ENCODE data around the gene MXI1.

MXI1 gene

GRCh38 chr10:110313674-110314073 lies 106.3 kb downstream of the MXI1 start:
- no peak for ATAC-seq
- TF ChIP-seq PPARA (CRISPR knock-in tag; IDR thresholded peaks at IDR 0.05; ENCODE audit: borderline replicate concordance) (no peak), TSHZ2 (CRISPR knock-in tag; IDR thresholded peaks at IDR 0.05) (no peak), ISL1 (CRISPR knock-in tag; IDR thresholded peaks at IDR 0.05) (no peak), OSR1 (CRISPR knock-in tag; IDR thresholded peaks at IDR 0.05) (no peak), ZNF565 (CRISPR knock-in tag; conservative IDR thresholded peaks at IDR 0.05; ENCODE audit: low read depth) (no peak)

- ATAC-seq = no peak
- TF ChIP-seq ZC3H10 (CRISPR knock-in tag; IDR thresholded peaks at IDR 0.05) = no peak
- no peak for TF ChIP-seq SNAI2 (CRISPR knock-in tag; IDR thresholded peaks at IDR 0.05)
- TF ChIP-seq TSHZ2 (CRISPR knock-in tag; IDR thresholded peaks at IDR 0.05) = no peak
- no peak for TF ChIP-seq CSDC2 (CRISPR knock-in tag; IDR thresholded peaks at IDR 0.05)
- TF ChIP-seq ZNF565 (CRISPR knock-in tag; conservative IDR thresholded peaks at IDR 0.05; ENCODE audit: low read depth) = no peak
- no peak for TF ChIP-seq RARB (CRISPR knock-in tag; IDR thresholded peaks at IDR 0.05)
- no peak for TF ChIP-seq OSR1 (CRISPR knock-in tag; IDR thresholded peaks at IDR 0.05)
- TF ChIP-seq PATZ1 (CRISPR knock-in tag; IDR thresholded peaks at IDR 0.05; ENCODE audit: borderline replicate concordance) = no peak
- no peak for TF ChIP-seq ESRRG (CRISPR knock-in tag; IDR thresholded peaks at IDR 0.05)
- no peak for TF ChIP-seq ZNF8 (CRISPR knock-in tag; IDR thresholded peaks at IDR 0.05)
- no peak for TF ChIP-seq ARNTL (CRISPR knock-in tag; IDR thresholded peaks at IDR 0.05; ENCODE audit: borderline replicate concordance, low read depth)
- TF ChIP-seq CREB5 (CRISPR knock-in tag; IDR thresholded peaks at IDR 0.05; ENCODE audit: low read depth) = no peak
- TF ChIP-seq ZNF70 (CRISPR knock-in tag; IDR thresholded peaks at IDR 0.05) = no peak
- no peak for TF ChIP-seq TOX (CRISPR knock-in tag; IDR thresholded peaks at IDR 0.05; ENCODE audit: borderline replicate concordance)
- TF ChIP-seq ZFP30 (CRISPR knock-in tag; IDR thresholded peaks at IDR 0.05) = no peak
- TF ChIP-seq ZFP3 (CRISPR knock-in tag; IDR thresholded peaks at IDR 0.05) = no peak
- no peak for TF ChIP-seq GLIS3 (CRISPR knock-in tag; IDR thresholded peaks at IDR 0.05)
- TF ChIP-seq ISL1 (CRISPR knock-in tag; IDR thresholded peaks at IDR 0.05) = no peak
- TF ChIP-seq TCF4 (CRISPR knock-in tag; IDR thresholded peaks at IDR 0.05; ENCODE audit: borderline replicate concordance) = no peak
- no peak for TF ChIP-seq PPARA (CRISPR knock-in tag; IDR thresholded peaks at IDR 0.05; ENCODE audit: borderline replicate concordance)
These were observed 110.8 kb downstream of the MXI1 start for GRCh38 chr10:110317866-110318850.
